Measurements from ENCODE around the gene NAA20. TPM values are rescaled to one million over a fixed set of nuclear protein-coding genes. Genes with fewer than 3 reads are reported as not detected.

The NAA20 gene
- total RNA-seq, 1 donor, result 32.6 TPM

DNA sequence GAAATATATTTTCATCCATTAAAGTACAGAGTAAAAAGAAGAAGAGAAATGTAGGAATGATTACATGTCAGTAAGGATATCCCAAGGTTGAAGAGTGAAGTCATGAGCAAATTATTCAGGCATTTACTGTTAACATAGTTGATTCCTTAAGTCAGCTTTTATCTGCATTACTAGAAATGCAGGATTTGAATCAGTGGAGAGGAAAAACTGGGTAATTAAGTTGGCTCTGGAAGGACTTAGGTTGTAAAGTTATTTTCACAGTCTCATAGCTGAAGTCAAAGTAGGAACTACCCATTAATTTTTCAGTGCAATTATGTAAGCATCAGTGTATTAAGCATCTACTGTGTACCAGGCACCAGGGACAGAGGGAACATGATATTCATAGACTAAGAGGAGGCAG is 7.8 kb downstream of the NAA20 start:
- H3K9me3 ChIP-seq (ENCODE audit: low read depth, low read length), result no peaks in the 10 kb centered on the region
- no peak overlapping the region for H3K4me2 ChIP-seq (ENCODE audit: insufficient read depth, low read length)
- peaks cover 84% of the 10 kb centered on the region for H3K79me2 ChIP-seq (ENCODE audit: insufficient read depth, low read length)
- no peak for DNase-seq (ENCODE audit: insufficient read length, low spot score, missing footprints)
- peaks cover 10% of the 10 kb centered on the region for H3K4me1 ChIP-seq (ENCODE audit: insufficient read depth, low read length)
- peak overlapping the region; percentile 37 for H3K27ac ChIP-seq (ENCODE audit: low read depth, low read length)
- H3K36me3 ChIP-seq (ENCODE audit: insufficient read depth, low read length), result peaks cover 37% of the 10 kb centered on the region
- no peak overlapping the region for H3K4me3 ChIP-seq (ENCODE audit: insufficient read depth, low read length)
- H4K20me1 ChIP-seq (ENCODE audit: insufficient read depth, low read length), result peaks cover 5% of the 10 kb centered on the region
- TF ChIP-seq, protein P1, sequence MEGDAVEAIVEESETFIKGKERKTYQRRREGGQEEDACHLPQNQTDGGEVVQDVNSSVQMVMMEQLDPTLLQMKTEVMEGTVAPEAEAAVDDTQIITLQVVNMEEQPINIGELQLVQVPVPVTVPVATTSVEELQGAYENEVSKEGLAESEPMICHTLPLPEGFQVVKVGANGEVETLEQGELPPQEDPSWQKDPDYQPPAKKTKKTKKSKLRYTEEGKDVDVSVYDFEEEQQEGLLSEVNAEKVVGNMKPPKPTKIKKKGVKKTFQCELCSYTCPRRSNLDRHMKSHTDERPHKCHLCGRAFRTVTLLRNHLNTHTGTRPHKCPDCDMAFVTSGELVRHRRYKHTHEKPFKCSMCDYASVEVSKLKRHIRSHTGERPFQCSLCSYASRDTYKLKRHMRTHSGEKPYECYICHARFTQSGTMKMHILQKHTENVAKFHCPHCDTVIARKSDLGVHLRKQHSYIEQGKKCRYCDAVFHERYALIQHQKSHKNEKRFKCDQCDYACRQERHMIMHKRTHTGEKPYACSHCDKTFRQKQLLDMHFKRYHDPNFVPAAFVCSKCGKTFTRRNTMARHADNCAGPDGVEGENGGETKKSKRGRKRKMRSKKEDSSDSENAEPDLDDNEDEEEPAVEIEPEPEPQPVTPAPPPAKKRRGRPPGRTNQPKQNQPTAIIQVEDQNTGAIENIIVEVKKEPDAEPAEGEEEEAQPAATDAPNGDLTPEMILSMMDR (IDR thresholded peaks at IDR 0.05; ENCODE audit: extremely low read depth, low read depth, low read length), result no peak
- H3K27me3 ChIP-seq (ENCODE audit: insufficient read depth, low read length), result no peaks in the 10 kb centered on the region
- no peak overlapping the region for H2AFZ ChIP-seq (ENCODE audit: low read length)

DNA sequence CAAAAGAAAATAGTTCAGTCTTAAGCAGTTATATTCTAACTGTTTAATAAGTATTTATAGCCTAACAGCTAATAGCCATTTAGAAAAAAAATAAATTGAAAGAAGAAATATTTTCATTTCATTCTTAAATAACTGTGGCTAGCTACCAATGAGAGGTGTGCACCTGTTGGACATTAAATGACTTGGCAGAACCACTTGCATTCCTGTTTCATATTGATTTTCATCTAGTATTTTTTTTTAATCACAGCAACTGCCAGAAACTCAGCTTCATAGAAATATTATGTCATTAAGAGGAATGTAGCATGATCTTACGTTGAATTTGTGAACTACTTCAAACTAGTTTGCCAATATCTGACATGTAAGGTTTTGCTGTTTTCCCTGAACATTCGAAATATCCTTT is 10.1 kb downstream of the NAA20 start:
- H3K27me3 ChIP-seq (ENCODE audit: insufficient read depth, low read length), result no peaks in the 10 kb centered on the region
- H3K4me2 ChIP-seq (ENCODE audit: insufficient read depth, low read length), result no peak overlapping the region
- no peak for DNase-seq (ENCODE audit: insufficient read length, low spot score, missing footprints)
- H3K4me1 ChIP-seq (ENCODE audit: insufficient read depth, low read length), result peaks cover 10% of the 10 kb centered on the region
- no peak overlapping the region for H2AFZ ChIP-seq (ENCODE audit: low read length)
- H3K36me3 ChIP-seq (ENCODE audit: insufficient read depth, low read length), result peaks cover 50% of the 10 kb centered on the region
- TF ChIP-seq, protein P1 (IDR thresholded peaks at IDR 0.05; ENCODE audit: extremely low read depth, low read depth, low read length), result no peak
- no peak overlapping the region for H3K27ac ChIP-seq (ENCODE audit: low read depth, low read length)
- no peak overlapping the region for H3K4me3 ChIP-seq (ENCODE audit: insufficient read depth, low read length)
- peaks cover 70% of the 10 kb centered on the region for H3K79me2 ChIP-seq (ENCODE audit: insufficient read depth, low read length)
- H4K20me1 ChIP-seq (ENCODE audit: insufficient read depth, low read length), result no peaks in the 10 kb centered on the region
- no peaks in the 10 kb centered on the region for H3K9me3 ChIP-seq (ENCODE audit: low read depth, low read length)

DNA sequence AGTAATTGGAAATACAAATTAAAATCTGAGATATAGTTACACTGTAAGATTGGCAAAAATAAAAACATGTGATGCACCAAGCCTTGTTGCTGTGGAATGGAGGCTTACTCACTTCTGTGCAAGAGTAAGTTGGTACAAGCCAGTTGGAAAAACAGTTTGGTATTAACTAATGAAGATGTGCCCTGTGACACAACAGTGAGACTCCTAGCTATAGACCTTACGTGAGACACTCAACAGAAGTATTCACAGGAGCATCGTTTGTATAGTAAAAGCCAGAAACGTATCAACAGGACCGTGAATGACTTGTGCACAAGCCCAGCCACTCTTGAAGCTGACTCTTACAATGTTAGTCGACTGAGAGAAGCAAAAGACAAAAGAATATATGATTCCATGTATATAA is 14.6 kb downstream of the NAA20 start:
- H4K20me1 ChIP-seq (ENCODE audit: insufficient read depth, low read length), result no peaks in the 10 kb centered on the region
- no peak overlapping the region for H3K27ac ChIP-seq (ENCODE audit: low read depth, low read length)
- DNase-seq (ENCODE audit: insufficient read length, low spot score, missing footprints), result no peak
- no peaks in the 10 kb centered on the region for H3K4me1 ChIP-seq (ENCODE audit: insufficient read depth, low read length)
- peaks cover 77% of the 10 kb centered on the region for H3K36me3 ChIP-seq (ENCODE audit: insufficient read depth, low read length)
- TF ChIP-seq, protein P1 (IDR thresholded peaks at IDR 0.05; ENCODE audit: extremely low read depth, low read depth, low read length), result no peak
- H3K79me2 ChIP-seq (ENCODE audit: insufficient read depth, low read length), result peaks cover 27% of the 10 kb centered on the region
- H3K4me3 ChIP-seq (ENCODE audit: insufficient read depth, low read length), result no peak overlapping the region
- no peaks in the 10 kb centered on the region for H3K9me3 ChIP-seq (ENCODE audit: low read depth, low read length)
- H2AFZ ChIP-seq (ENCODE audit: low read length), result no peak overlapping the region
- H3K4me2 ChIP-seq (ENCODE audit: insufficient read depth, low read length), result no peak overlapping the region
- no peaks in the 10 kb centered on the region for H3K27me3 ChIP-seq (ENCODE audit: insufficient read depth, low read length)

DNA sequence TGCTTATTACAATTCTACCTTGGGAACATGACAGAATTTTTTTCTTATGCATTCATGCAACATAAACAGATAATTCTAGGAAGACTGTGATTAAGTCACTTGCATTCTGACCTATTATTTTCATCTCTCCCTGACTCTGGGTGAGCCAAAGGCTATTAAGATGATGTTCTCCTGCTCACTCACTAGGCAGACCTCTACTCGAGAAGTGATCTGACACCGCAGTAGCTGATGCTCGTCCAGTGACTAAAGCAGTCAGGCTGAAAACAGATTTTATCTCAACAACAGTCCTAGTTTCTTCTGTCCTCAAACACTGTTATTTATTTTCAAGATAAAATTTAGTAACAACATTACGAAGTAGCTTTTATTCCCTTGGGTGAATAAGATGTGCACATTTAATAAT is 17.3 kb downstream of the NAA20 start:
- Histone ChIP-seq H3K27me3 (ENCODE audit: insufficient read depth, low read length) (no peaks in the 10 kb centered on the region), H3K27ac (ENCODE audit: low read depth, low read length) (peak overlapping the region; percentile 9), H3K4me1 (ENCODE audit: insufficient read depth, low read length) (no peaks in the 10 kb centered on the region), H3K9me3 (ENCODE audit: low read depth, low read length) (no peaks in the 10 kb centered on the region), H3K4me3 (ENCODE audit: insufficient read depth, low read length) (no peak overlapping the region), H3K36me3 (ENCODE audit: insufficient read depth, low read length) (peaks cover 82% of the 10 kb centered on the region), H3K4me2 (ENCODE audit: insufficient read depth, low read length) (no peak overlapping the region), H3K79me2 (ENCODE audit: insufficient read depth, low read length) (peaks cover 13% of the 10 kb centered on the region), H4K20me1 (ENCODE audit: insufficient read depth, low read length) (no peaks in the 10 kb centered on the region), H2AFZ (ENCODE audit: low read length) (no peak overlapping the region)
- TF ChIP-seq, protein P1 (IDR thresholded peaks at IDR 0.05; ENCODE audit: extremely low read depth, low read depth, low read length), result no peak
- no peak for DNase-seq (ENCODE audit: insufficient read length, low spot score, missing footprints)

All from osteoblast (primary cell).